Measurements from ENCODE around the gene KLHL29.

DNA sequence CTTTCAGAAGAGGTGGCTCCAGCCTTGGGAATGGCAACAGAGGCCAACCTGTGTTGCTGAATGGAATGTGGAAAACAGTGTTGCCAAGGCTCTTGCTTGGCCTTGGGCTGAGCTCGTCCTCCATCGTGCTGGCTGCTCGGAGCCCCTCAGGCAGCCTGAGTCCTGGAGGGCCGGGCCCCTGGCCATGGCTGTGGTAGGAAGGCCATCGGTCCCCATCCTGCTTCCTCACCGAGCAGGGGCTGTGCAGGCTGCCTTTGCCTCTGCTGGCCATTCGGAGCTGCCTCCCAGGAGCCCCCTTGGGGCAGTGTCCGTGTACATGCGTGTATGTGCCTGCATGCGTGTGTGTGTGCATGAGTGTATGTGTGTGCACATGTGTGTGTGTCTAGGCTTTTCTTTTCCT lies 178.2 kb downstream of the KLHL29 start:
- TF ChIP-seq, protein P1, sequence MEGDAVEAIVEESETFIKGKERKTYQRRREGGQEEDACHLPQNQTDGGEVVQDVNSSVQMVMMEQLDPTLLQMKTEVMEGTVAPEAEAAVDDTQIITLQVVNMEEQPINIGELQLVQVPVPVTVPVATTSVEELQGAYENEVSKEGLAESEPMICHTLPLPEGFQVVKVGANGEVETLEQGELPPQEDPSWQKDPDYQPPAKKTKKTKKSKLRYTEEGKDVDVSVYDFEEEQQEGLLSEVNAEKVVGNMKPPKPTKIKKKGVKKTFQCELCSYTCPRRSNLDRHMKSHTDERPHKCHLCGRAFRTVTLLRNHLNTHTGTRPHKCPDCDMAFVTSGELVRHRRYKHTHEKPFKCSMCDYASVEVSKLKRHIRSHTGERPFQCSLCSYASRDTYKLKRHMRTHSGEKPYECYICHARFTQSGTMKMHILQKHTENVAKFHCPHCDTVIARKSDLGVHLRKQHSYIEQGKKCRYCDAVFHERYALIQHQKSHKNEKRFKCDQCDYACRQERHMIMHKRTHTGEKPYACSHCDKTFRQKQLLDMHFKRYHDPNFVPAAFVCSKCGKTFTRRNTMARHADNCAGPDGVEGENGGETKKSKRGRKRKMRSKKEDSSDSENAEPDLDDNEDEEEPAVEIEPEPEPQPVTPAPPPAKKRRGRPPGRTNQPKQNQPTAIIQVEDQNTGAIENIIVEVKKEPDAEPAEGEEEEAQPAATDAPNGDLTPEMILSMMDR (IDR thresholded peaks at IDR 0.05): no peak
- no peak for TF ChIP-seq POLR2A (IDR thresholded peaks at IDR 0.05)

Measured in thyroid gland (tissue), 4 donors.